DOHH2 (cell line): ENCODE data around the gene GAST.

ENCODE experiments used
- CTCF ChIP-seq: fragments of 200-600 bp; sonication (generic); IDR thresholded peaks from one replicate; pipeline ENCODE4 v1.5.1; 2014; ENCODE audit warnings: antibody characterized with exemption, mild to moderate bottlenecking, low read depth, low read length; ENCODE audit not compliant: poor library complexity, severe bottlenecking
- EZH2phosphoT487 ChIP-seq: fragments of 200-600 bp; sonication (generic); IDR thresholded peaks from 2 replicates; pipeline ENCODE4 v1.6.1; 2017; ENCODE audit warnings: borderline replicate concordance, mild to moderate bottlenecking, antibody characterized with exemption, low read length, moderate library complexity, mixed read lengths

GRCh38 chr17:41731836-41732235 is 19.7 kb downstream of the GAST start:
- no peak for TF ChIP-seq CTCF
- TF ChIP-seq EZH2phosphoT487 = no peak
